ENCODE measurements around the gene LMBRD1.
"Not testable (repeated sequence)": the region's sequence is repeated elsewhere in the genome, so short reads cannot be mapped to it uniquely, and the experiment has no call there.

Gene LMBRD1

DNA sequence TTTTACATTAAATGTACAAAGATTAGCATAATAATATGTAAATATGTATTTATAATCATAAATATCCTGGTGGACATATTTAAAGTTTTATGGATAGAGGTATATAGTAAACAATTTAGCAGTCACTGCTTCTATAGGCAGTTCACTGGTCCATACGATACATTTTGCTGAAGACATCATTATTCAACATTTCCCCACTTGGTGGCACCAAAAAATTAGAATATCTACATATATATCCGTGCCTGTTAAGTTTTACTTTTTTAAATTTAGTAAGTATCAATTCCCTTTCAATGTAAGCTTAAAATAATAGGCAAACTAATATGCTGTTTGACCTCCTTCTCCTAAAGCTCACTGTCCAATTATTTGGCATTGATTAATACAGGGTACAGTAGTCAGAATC is 64.2 kb downstream of the LMBRD1 start:
- DNase-seq (ENCODE audit: low spot score): peak; percentile 52

DNA sequence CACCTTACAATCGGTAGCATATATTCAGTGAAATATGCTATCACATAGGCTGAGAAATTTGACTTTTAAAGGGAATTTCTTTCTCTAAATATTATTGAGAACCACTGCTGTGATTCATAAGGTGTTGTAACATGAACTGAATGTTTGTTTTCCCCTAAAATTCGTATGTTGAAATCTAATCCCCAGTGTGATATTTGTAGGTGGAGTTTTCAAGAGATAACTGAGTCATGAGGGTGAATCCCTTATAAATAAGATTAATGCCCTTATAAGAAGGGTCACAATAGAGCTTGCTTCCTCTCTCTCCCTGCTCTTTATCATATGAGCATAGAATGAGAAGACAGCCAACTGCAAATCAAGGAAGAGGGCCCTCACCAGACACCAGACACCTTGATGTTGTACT is 64.8 kb downstream of the LMBRD1 start:
- no peak for DNase-seq (ENCODE audit: low spot score)

DNA sequence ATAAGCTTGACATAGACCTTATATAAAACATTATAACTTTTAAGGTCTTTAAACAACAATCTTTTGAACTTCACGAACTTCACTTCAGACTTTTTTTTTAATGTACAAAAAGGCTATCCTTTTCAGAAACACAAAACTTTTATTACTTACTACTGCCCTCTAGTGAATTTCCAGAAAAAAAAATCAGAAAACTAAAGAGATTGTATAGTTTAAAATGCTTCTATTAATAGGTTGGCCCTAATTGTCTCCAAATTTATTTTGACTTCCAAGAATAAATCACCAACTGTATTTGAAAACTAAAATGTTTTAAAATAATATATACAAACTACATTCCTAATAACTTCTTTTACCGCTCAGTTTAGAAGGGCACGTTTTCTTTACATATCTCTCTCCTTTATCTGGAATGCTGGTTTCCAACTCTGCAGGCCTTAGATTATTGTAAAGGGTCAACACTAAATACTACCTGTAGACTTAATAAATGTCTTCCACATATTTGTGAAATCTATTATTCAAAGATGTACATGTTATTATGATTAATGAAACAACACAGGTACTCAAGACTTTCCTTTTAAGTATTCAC is 66.8 kb downstream of the LMBRD1 start:
- DNase-seq (ENCODE audit: low spot score): peak; percentile 26

DNA sequence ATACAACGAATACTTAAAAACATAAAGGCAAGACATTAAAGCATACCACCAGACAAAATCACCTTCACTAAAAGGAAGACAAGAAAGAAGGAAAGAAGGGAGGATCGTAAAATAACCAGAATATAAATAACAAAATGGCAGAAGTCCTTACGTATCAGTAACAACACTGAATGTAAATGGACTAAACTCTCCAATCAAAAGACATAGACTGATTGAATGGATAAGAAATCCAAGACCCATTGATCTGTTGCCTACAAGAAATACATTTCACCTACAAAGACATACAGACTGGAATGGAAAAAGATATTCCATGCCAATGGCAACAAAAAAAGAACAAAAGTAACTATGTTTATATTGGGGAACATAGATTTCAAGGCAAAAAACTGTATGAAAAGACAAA is 74.1 kb downstream of the LMBRD1 start:
- no peak for DNase-seq (ENCODE audit: low spot score)

DNA sequence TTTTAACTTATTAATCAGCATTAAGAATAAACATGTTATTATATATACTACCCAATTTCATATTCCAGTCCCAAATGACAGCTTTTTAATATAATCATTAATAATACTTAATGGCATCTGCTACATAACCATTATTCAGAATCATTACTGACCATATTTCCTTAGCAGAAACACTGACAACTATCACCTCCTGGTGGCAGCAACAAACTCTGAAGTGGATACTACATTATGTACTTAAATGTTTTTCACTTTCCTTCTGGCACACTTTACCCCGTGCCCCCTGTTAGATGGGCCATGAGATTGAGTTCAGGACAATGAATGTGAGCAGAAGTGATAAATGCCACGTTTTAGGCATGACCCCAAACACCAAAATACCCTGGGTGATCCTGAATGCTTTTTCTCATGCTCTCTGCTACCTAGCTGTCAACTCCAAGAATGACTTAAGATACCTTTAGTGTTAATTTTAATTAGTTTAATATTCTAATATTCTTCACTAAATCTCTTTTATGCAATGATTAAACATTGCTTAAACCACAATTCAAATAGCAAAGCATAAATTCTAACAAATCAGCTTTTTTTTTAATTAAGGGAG is 77.1 kb downstream of the LMBRD1 start:
- DNase-seq (ENCODE audit: low spot score): peak; percentile 25

DNA sequence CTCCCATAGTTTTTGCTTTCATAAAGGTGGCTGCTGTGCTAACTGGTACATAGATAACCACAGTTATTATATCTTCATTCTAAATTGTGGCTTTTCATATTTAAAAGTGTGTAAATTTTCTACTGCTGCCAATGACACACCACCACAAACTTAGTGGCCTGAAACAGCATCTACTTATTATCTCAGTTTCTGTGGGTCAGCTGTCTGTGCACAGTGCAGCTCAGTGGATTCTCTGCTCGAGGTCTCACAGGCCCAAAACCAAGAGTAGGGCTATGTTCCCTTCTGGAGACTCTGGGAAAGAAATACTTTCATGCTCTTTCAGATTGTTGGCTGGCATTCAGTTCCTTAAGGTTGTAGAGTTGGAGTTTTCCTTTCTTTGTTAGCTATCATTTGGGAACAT is 90.1 kb downstream of the LMBRD1 start:
- DNase-seq (ENCODE audit: low spot score): no peak

DNA sequence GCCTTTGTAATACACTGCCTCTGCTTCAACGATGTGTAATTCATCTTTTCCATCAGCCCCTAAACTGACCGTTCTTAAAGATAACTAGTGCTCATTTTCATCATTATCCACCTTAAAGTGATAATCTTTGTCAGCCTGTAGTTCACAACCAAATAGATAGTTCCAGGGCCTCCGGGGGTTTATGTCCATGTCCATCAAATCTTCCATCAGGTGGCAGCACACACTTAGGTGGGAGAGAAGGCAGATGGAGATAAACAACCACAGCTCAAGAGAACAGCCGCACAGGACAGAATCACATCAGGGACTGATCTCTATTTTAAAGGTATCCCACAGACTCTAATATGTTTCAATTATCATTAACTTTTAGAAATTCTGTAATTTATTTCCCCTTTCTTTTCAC is 90.9 kb downstream of the LMBRD1 start:
- no peak for DNase-seq (ENCODE audit: low spot score)

DNA sequence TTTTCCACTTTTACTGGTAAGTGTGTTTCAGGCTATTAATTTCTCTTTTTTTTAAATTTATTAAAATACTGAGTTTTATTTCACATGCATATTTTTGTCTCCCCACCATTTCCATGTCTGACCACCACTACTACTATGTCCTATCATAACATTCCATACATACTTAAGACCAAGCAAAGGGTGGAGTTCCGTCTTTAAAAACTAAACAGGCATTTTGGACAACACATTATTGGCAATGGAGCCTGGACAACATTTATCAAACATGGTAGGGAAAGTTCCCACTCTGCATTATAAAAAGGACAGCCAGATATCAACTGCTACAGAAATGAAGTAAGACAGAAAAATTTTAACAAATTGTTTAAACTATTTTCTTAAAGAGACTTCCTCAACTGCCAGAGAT is 91.9 kb downstream of the LMBRD1 start:
- no peak for DNase-seq (ENCODE audit: low spot score)

DNA sequence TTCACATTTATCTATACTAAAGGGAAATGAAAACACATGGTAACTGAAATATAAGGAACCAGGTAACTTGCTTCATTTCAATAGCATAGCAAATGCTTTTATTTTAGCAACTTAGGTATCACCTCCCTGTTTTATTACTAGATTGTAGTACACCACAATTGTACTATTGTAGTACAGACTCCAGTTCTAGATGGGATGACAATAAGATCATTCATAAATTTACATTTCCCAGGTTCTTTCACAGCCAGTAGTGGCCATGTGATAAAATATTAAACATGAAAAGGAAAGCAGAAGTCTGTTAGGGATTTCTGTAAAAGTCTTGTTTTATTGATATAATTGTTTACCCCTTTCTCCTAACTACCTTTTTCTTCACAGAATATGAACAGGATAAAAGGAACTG is 97.2 kb downstream of the LMBRD1 start:
- peak; percentile 37 for DNase-seq (ENCODE audit: low spot score)

DNA sequence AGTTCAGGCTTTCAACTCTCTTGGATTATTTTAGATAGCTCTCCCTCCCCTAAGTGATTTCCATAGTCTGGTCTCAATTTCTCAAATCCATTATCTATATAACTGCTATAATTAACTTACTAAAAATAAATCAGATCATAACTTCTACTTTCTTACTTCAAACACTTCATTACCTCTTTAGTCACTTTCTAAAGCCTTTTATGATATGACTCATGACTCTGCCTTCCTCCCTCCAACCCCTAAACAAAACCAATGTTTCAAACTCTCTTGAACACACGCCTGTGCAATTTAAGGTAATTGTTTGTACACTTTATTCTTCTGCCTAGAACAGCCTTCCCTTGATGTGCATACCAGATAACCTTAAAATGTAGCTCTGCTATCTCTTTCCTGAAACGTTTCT is 100.5 kb downstream of the LMBRD1 start:
- DNase-seq (ENCODE audit: low spot score): no peak

DNA sequence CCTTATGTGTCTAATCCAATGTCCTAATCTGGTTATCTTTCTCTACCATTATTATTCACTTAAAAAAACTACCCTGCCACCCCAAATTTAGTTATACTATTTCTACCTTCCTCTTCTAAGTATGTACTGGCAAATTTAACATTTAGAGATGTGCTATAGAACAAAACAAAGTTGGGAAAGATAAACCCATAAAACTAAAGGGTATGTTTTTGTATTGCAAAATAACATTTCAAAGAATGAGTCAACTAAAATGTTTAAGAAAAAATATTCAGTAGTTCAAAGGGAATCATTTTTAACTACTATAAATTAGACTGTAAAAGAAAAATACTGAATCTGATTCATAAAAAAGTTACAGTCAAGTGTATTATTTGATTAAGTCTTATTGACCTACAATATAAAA is 103.0 kb downstream of the LMBRD1 start:
- no peak for DNase-seq (ENCODE audit: low spot score)

DNA sequence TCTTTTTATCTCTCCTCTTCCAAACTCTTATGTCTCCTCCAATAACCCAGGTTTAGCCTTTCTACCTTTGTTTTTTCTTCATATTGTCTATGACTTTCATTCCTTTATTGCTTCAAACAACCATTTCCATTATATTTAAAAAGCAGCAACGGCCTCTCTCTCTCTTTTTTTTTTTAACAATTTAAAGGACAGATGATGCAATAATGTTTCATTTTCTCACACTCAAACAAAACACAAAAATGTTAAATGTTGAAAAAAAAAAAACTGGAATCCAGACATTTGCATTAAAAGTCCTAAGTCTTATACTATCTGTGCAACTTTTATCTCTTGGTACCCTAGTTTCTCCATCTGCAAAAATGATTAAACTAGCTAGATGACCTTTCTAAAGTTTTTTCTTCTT is 105.8 kb downstream of the LMBRD1 start:
- no peak for DNase-seq (ENCODE audit: low spot score)

DNA sequence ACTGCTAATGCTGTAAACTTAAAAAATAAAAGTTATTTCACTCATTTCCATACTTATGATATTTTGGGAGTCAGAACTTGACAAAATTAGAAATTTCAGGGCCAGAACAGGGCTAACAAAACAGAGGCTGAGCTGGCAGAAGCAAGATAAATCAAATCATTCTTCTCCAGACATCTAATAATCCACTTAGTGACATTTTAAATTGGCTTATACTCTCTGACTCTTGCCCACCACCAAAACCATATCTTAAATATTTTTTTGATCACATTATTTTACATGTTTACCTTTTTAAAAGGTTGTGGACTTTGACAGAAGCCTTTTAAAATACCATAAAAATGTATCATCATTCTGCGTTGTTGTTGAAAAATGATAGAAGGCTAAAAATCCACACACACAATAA is 116.5 kb downstream of the LMBRD1 start:
- DNase-seq (ENCODE audit: low spot score): no peak

DNA sequence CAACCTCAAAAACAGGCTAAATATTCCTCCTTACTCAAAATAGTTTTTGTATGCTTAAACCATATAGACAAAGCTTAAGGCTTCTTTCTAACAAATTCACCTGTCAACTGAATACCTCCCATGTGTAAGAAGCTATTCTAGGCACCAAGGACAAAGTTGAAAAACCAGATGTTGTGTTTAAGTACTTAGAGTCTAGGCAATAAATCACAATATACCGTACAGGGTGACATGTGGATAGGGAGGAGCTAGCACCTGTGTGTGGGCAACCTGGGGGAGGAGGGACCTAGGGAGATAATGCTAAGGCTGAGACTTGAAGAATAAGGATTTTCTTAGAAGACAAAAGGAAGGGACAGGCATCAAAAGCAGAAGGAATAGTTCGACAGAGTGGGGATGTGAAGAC is 123.5 kb downstream of the LMBRD1 start:
- DNase-seq (ENCODE audit: low spot score): no peak

DNA sequence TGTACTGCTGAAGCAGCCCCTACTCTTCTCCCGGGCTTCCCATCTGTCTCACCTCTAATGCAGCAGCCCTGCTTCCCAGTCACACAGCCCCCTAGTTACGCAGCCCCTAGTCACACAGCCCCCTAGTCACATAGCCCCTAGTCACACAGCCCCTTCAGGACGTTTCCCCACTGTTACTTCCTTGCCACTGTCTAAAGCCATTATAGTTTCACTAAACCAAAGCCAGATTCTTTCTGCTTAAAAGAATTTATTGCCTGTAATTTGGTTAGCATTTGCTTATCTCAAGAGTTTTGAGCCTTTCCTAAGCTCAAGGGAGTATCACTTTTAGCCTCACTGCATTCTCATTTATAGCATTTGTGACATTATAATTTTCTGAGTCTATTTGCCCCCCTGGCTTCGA is 127.9 kb downstream of the LMBRD1 start:
- DNase-seq (ENCODE audit: low spot score): no peak

DNA sequence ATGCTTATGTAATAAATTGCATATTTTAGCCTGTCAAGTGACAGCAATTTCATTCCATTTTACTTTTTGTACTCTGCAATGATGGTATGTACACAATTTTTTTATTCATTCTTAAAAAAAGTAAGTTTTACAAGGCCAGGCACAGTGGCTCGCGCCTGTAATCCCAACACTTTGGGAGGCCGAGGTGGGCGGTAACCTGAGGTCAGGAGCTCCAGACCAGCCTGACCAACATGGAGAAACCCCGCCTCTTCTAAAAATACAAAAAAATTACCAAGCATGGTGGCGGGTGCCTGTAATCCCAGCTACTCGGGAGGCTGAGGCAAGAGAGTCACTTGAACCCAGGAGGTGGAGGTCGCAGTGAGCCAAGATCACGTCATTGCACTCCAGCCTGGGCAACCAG is 130.0 kb downstream of the LMBRD1 start:
- DNase-seq (ENCODE audit: low spot score): not testable (repeated sequence)

DNA sequence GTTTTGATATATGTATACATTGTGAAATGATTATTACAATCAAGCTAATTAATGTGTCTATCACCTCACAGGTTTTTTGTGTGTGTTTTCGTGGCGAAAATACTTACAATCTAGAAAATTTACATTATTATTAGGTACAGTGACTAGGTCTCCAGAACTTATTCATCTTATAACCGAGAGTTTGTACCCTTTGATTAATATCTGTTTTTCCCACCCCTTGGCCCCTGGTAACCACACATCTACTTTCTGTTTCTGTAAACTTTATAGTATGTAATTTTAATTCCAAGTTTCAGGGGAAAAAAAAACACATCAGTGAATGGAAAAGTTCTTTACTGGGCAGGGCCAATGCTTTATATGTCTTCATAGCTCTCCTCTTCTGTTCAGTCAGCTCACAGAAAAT is 131.4 kb downstream of the LMBRD1 start:
- DNase-seq (ENCODE audit: low spot score): no peak

DNA sequence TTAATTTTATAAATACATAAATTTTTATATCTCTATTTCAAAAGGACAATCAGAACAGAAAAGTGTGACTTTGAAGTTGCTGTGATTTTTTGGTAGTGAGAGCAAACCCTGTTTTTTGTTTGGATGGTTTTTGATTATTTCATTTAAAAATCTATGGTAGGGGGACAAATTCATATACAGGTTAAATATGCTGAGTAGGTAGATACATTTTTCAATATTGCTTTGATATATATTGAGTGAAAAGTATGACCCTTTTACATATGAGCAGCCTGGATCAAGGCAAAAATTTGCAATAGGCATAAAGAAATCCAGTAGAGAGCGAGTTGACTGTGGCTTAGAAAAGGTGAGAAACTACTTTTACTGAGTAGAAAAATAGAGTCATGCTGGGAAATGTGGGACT is 132.3 kb downstream of the LMBRD1 start:
- no peak for DNase-seq (ENCODE audit: low spot score)

DNA sequence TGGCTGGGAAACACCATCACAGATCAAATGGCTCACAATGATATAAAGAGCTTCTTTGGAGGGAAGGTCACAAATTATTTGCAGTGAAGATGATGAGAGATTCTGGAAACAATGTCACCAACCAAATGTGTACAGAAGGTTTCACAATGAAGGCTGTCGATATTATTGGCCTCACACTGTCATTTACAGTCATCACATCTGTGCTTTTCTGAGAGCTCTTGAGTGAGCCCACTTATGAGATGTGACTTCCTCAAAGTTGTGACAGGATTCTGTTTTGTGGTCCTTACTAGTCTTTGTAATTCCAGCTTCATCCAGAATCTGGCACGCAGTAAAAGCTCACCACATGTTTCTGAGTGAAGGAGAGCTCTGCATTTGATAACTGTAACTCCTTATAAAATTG is 133.6 kb downstream of the LMBRD1 start:
- DNase-seq (ENCODE audit: low spot score): no peak

DNA sequence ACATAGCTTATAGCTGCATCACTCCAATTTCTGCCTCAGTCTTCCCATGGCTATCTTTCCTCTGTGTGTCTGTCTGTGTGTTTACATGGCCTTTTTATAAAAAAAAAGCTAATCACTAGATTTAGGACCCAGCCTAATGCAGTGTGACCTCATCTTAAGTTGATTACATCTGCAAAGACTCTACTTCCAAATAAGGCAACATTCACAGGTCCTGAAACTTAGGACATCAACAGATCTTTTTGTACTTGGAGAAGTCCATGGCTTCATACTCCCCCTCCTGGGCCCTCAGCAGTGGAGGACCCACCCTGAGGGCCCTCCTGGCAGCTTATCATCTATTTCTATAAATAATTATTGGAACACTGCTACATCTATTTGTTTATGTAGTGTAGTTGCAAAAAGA is 146.1 kb downstream of the LMBRD1 start:
- no peak for DNase-seq (ENCODE audit: low spot score)

DNA sequence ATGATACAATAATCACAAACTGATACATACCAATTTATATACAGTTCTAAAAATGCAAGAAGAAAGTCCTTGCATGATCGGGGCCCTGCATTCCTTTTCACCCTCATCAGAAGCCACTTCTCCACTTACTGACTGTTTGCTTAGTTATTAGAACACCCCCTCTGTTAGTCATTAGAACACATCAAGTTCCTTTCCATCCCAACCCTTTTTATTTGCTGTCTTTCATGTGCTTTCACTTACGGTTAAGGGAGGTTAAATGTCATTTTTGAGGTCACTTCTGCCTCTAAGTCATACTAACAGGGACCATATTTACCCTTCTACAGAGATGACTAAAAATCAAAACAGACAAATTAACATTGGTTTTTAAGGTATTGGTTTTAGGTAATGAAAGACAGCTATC is 149.1 kb downstream of the LMBRD1 start:
- no peak for DNase-seq (ENCODE audit: low spot score)

DNA sequence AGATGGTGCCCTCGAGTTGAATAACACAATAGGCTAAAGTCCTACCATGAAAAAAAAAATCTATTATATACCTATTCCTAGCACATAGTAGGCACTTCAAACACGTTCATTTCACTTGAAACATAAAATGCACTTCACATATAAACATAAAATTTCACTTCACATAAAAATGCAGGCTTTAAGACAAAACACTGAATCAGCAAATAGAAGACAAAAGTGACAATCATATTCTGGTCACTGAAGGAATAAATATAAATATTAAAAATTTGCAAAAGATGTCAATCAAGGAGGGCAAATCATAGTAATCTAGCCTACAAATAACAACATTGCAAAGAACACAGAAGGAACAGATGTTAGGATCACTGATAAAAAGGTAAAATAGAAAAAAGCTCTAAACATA is 153.1 kb downstream of the LMBRD1 start:
- DNase-seq (ENCODE audit: low spot score): no peak

DNA sequence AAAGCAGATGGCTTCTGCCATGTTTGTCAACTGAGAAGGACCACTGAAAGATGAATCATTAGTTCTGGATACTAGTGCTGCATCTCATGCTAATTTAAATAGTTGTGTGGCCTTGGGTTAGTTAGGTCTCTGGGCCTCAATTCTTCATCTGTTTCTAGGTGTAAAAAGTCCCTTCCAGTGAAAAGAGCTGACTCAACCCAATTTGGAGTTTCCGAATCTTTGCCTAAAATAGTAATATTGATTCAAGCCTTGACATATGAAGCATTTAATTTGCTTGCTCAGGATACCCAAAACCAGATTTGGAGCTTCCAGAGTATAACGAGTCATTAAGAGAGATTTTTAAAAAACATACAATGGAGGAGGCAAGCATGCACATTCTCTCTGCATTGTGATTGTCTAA is 163.9 kb downstream of the LMBRD1 start:
- no peak for DNase-seq (ENCODE audit: low spot score)

DNA sequence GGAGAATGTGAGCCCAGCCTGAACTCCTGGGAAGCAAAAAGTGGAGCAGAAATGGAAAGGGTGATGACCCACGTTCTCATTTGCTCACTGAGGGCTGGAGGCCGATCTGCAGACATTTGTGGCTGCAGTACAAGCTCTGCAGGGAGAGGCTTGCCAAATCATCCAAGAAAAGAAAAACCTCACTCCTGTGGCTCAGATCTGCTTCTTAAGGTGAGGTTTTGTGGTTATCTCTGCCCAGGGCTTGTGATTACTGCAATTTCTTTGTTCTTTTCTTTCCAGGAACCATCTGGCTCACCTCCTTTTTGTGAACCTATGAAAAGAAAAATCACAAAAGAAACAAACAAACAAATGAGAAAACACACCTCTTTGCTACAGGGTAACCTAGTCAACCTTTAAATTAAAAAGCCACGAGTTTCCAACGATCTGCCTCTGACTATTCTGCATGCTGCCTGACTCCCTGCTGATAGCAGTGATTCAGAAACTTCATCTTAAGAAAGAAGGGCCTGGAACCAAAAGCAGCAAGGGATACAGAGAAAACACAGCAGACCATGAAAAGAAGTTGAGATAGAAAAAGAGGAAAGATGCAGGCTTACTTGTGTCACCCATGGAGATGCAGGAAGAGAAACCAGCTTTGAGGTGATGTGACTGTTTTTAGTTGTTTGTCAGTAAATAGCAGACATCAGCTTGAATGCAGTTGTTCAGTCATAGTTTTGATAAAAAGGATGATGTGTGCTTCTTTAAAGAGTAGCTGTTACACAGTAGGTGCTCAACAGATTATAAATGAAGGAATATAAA is 165.1 kb downstream of the LMBRD1 start:
- no peak for DNase-seq (ENCODE audit: low spot score)

Data from pons (tissue), 1 donor.